Measurements from ENCODE around the gene RIOX2. TPM values are rescaled to one million over a fixed set of nuclear protein-coding genes. Genes with fewer than 3 reads are reported as not detected.

The RIOX2 gene
- 27.5 to 31.5 TPM (median 30.1 TPM) in 5 replicates for total RNA-seq (2022; extraction: Qiagen RNA extraction; ENCODE audit: low read depth)

DNA sequence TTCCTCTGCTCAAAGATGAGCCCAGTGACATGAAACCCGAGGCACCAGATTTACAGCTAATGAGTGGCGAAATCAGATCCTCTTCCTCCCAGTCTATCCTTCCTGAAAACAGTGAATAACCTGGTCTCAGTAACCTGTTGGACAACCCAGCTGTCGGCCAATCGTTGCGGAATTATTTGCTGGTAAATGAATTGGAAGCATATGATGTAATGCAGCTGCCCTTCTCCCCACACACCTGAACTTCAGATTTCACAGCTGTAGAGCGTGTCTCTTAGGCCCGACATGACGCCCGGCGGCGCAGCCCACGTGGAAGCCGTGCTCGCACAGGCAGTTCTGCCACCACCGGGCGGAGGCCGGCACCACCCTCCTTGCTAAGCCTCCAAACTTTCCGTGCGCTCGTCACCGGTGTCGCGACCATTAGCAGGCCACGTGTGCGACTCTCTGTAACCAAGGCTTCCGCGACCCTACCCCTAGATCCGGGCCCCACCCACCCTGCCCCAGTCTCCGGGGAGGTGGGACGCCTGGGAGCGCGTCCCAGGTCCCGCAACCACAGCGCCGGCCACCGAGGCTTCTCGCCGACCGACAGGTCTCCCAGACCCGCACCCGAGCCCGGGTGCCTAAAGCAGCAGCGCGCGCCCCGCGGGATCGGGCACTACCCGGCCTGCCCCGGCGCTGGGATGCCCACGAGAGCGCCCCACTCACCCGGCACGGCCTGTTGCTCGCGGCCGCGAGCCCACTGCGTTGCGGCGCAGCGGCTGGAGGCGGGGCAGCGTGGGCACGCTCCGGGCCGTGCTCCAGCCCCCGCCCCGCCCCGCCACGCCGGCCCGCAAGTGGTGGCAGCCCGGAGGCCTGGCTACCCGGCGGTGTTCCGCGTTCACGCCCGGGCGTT is at the start of gene RIOX2:
TSS of gene RIOX2 (minus strand) at position 753 of the 889 bp plus-strand sequence. CDS start 4,838 bp downstream, outside the sequence.

Other genes starting within 250 kb of the RIOX2 start
- 2.8 to 6.3 TPM (median 5.5 TPM) in 5 replicates for gene ARL6, start 207.7 kb downstream of the RIOX2 start, total RNA-seq (2022; extraction: Qiagen RNA extraction; ENCODE audit: low read depth)
- 5.9 to 9.7 TPM (median 6.7 TPM) in 5 replicates for gene CRYBG3, start 150.4 kb downstream of the RIOX2 start, total RNA-seq (2022; extraction: Qiagen RNA extraction; ENCODE audit: low read depth)
- not detected in 5 replicates for gene GABRR3, start 62.9 kb upstream of the RIOX2 start, total RNA-seq (2022; extraction: Qiagen RNA extraction; ENCODE audit: low read depth)
- gene OR5AC2, start 114.7 kb upstream of the RIOX2 start, total RNA-seq (2022; extraction: Qiagen RNA extraction; ENCODE audit: low read depth), result not detected in 5 replicates
- not detected in 5 replicates for gene OR5H1, start 158.3 kb upstream of the RIOX2 start, total RNA-seq (2022; extraction: Qiagen RNA extraction; ENCODE audit: low read depth)
- not detected in 5 replicates for gene OR5H14, start 175.0 kb upstream of the RIOX2 start, total RNA-seq (2022; extraction: Qiagen RNA extraction; ENCODE audit: low read depth)
- not detected in 5 replicates for gene OR5H15, start 194.3 kb upstream of the RIOX2 start, total RNA-seq (2022; extraction: Qiagen RNA extraction; ENCODE audit: low read depth)

Measured in A549 treated with RU486 at 1 μM for 4 hours (cell line).